ENCODE measurements around the gene CAMK2D. TPM values are rescaled to one million over a fixed set of nuclear protein-coding genes. Genes with fewer than 3 reads are reported as not detected.

Gene CAMK2D
- total RNA-seq, 1 experiment from 2014 or later: 7.1 TPM

DNA sequence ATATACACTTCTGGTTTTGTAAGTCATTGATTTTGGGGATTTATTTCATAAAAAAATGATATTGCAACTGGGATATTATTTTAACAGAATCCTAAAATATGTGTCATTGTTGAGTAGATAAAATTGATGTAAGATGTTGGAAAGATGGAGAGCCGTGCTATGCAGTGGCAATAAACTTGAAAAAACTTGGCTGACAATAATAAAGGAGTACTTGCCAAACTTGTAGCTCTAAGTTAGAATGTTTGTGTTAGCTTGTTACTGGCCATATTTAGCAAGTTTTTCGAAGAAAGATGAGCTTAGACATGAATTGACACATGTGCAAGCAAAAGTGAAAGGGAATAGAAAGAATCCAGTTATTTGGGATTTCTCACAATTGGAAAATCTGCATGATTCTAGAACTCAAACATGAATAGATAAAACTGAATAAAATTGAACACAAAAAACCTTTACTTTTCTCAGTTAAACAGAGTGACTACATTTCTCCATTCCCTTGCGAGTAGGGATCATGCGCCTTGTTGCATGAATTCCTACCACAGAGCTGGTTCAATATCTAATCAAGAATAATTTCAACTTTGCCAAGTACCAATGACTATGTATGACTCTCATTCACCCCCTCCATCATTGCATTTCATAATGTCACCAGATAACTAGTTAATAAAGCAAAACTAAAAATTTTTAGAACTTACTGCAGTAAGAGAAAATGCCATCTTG is 327.8 kb downstream of the CAMK2D start:
- no peaks in the 10 kb centered on the region for H3K9me3 ChIP-seq (ENCODE audit: insufficient read depth, low read depth)
- ChIA-PET POLR2A (ENCODE audit: unreplicated experiment) (no interaction called here), CTCF (no interaction called here)
- H3K4me2 ChIP-seq: no peak overlapping the region
- no peaks in the 10 kb centered on the region for H3K4me1 ChIP-seq (replicated peaks; ENCODE audit: insufficient read depth)
- H3K4me3 ChIP-seq: no peak overlapping the region
- H3K27ac ChIP-seq: no peak overlapping the region
- H3K9me2 ChIP-seq (ENCODE audit: insufficient read depth): no peaks in the 10 kb centered on the region
- H2AFZ ChIP-seq: no peak overlapping the region
- no peaks in the 10 kb centered on the region for H4K20me1 ChIP-seq (ENCODE audit: insufficient read depth)
- H3K27me3 ChIP-seq (ENCODE audit: insufficient read depth, low read depth): no peaks in the 10 kb centered on the region
- intact Hi-C loops (cut with micrococcal nuclease; ENCODE audit: unreplicated experiment): no loop called here
- DNase-seq: no peak
- no TSS peak for BruUV-seq (replicated peaks)
- no peak for TF ChIP-seq EZH2 (IDR thresholded peaks at IDR 0.05; ENCODE audit: low read depth)
- TF ChIP-seq CTCF (conservative IDR thresholded peaks at IDR 0.05): no peak
- no peaks in the 10 kb centered on the region for H3F3A ChIP-seq (ENCODE audit: insufficient read depth, low read depth)
- no peaks in the 10 kb centered on the region for H3K79me2 ChIP-seq (ENCODE audit: low read depth)
- no peaks in the 10 kb centered on the region for H3K36me3 ChIP-seq (ENCODE audit: low read depth)

DNA sequence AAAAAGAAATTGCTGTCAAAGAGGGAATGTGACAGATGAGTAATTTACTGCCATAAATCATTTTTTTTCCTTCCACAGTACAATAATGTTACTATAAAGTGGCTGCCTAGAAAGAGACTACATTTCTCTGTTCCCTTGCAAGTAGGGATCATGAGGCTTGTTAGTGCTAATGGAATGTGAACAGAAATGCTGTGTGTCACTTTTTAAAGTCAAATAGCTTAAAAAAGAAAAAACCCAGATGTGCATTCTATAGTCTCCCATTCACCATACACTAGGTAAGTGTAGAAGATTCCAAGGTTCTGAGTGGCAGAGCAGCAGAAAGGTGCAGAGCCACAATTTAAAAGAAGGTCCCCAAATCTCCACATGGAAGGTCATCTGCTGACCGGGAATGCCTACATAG is 328.4 kb downstream of the CAMK2D start:
- intact Hi-C loops (cut with micrococcal nuclease; ENCODE audit: unreplicated experiment): no loop called here
- H3K9me2 ChIP-seq (ENCODE audit: insufficient read depth): no peaks in the 10 kb centered on the region
- H3K4me1 ChIP-seq (replicated peaks; ENCODE audit: insufficient read depth): no peaks in the 10 kb centered on the region
- H3K9me3 ChIP-seq (ENCODE audit: insufficient read depth, low read depth): no peaks in the 10 kb centered on the region
- TF ChIP-seq EZH2 (IDR thresholded peaks at IDR 0.05; ENCODE audit: low read depth): no peak
- no peak for TF ChIP-seq CTCF (conservative IDR thresholded peaks at IDR 0.05)
- no peak overlapping the region for H3K27ac ChIP-seq
- H4K20me1 ChIP-seq (ENCODE audit: insufficient read depth): no peaks in the 10 kb centered on the region
- CTCF ChIA-PET: no interaction called here
- H3K4me3 ChIP-seq: no peak overlapping the region
- DNase-seq: no peak
- no peak overlapping the region for H3K4me2 ChIP-seq
- H2AFZ ChIP-seq: no peak overlapping the region
- no peaks in the 10 kb centered on the region for H3K27me3 ChIP-seq (ENCODE audit: insufficient read depth, low read depth)
- no peaks in the 10 kb centered on the region for H3F3A ChIP-seq (ENCODE audit: insufficient read depth, low read depth)
- BruUV-seq (replicated peaks): no TSS peak
- POLR2A ChIA-PET (ENCODE audit: unreplicated experiment): no interaction called here
- no peaks in the 10 kb centered on the region for H3K36me3 ChIP-seq (ENCODE audit: low read depth)
- H3K79me2 ChIP-seq (ENCODE audit: low read depth): no peaks in the 10 kb centered on the region

DNA sequence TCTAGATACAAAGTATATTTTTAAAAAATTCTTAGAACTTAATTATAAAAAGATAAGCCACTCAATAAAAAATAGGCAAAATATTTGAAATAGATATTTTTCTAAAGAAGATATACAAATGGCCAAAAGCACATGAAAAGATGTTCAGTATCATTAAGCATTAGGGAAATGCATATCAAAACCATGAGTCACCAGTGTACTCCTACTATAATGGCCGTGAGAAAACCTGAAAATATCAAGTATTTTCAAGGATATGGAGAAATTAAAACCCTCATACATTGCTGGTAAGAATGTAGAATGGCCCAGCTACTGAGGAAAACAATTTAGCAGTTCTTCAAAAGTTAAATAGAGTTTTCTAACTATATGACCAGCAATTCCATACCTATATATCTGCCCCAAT is 337.9 kb downstream of the CAMK2D start:
- no peaks in the 10 kb centered on the region for H3K4me1 ChIP-seq (replicated peaks; ENCODE audit: insufficient read depth)
- CTCF ChIA-PET: no interaction called here
- TF ChIP-seq CTCF (conservative IDR thresholded peaks at IDR 0.05) (no peak), EZH2 (IDR thresholded peaks at IDR 0.05; ENCODE audit: low read depth) (no peak)
- no TSS peak for BruUV-seq (replicated peaks)
- no peak overlapping the region for H3K4me2 ChIP-seq
- no peak overlapping the region for H3K27ac ChIP-seq
- POLR2A ChIA-PET (ENCODE audit: unreplicated experiment): no interaction called here
- no peaks in the 10 kb centered on the region for H3K27me3 ChIP-seq (ENCODE audit: insufficient read depth, low read depth)
- no peak overlapping the region for H2AFZ ChIP-seq
- no peak overlapping the region for H3K4me3 ChIP-seq
- H3F3A ChIP-seq (ENCODE audit: insufficient read depth, low read depth): no peaks in the 10 kb centered on the region
- no peaks in the 10 kb centered on the region for H3K36me3 ChIP-seq (ENCODE audit: low read depth)
- no peaks in the 10 kb centered on the region for H3K79me2 ChIP-seq (ENCODE audit: low read depth)
- H3K9me2 ChIP-seq (ENCODE audit: insufficient read depth): no peaks in the 10 kb centered on the region
- intact Hi-C loops (cut with micrococcal nuclease; ENCODE audit: unreplicated experiment): no loop called here
- no peak for DNase-seq
- no peaks in the 10 kb centered on the region for H3K9me3 ChIP-seq (ENCODE audit: insufficient read depth, low read depth)
- H4K20me1 ChIP-seq (ENCODE audit: insufficient read depth): no peaks in the 10 kb centered on the region

All from PC-9 (cell line).